Astrocyte of the spinal cord (primary cell): Measurements from ENCODE around the gene KCNG2.

Experiments used
- DNase-seq: peaks from one replicate; pipeline ENCODE4 v3.0.0; 2011; ENCODE audit warnings: low read depth, low spot score
- H3K4me3 ChIP-seq: 2 replicates; pipeline ENCODE4 v1.5.1; 2011; ENCODE audit warnings: low read depth, mild to moderate bottlenecking, low read length, moderate library complexity
- CTCF ChIP-seq: IDR thresholded peaks from 2 replicates; pipeline ENCODE4 v1.5.1; 2012; ENCODE audit warnings: low read depth, mild to moderate bottlenecking, low read length, inconsistent platforms
- in situ Hi-C: cut with HindIII; loops from 2 replicates; pipeline ENCODE4 v1.10.0; 2017; ENCODE audit warnings: low sequenced_read_pairs

The KCNG2 gene

GRCh38 chr18:79930020-79930642 lies 132.4 kb downstream of the KCNG2 start:
- no peak overlapping the region for H3K4me3 ChIP-seq
- peak; percentile 23 for DNase-seq
- no peak for TF ChIP-seq CTCF
- in situ Hi-C loops = no loop called here

GRCh38 chr18:79931475-79931874 lies 133.7 kb downstream of the KCNG2 start:
- DNase-seq = no peak
- no peak overlapping the region for H3K4me3 ChIP-seq
- TF ChIP-seq CTCF = no peak
- in situ Hi-C loops = no loop called here

- in situ Hi-C loops = no loop called here
These were observed 135.2 kb downstream of the KCNG2 start for GRCh38 chr18:79932907-79933306.

GRCh38 chr18:79933765-79934164 lies 136.0 kb downstream of the KCNG2 start:
- DNase-seq = peak; percentile 46
- in situ Hi-C loops = no loop called here
- H3K4me3 ChIP-seq = no peak overlapping the region
- TF ChIP-seq CTCF = peak; percentile 33

More at GRCh38 chr18:79932907-79933306, 135.2 kb downstream of the KCNG2 start:
- no peak overlapping the region for H3K4me3 ChIP-seq
- no peak for DNase-seq
- TF ChIP-seq CTCF = no peak

GRCh38 chr18:79934311-79935097 lies 136.8 kb downstream of the KCNG2 start:
- DNase-seq = no peak
- no peak overlapping the region for H3K4me3 ChIP-seq
- in situ Hi-C loops = no loop called here
- no peak for TF ChIP-seq CTCF

- H3K4me3 ChIP-seq = no peak overlapping the region
- DNase-seq = no peak
- TF ChIP-seq CTCF = no peak
- in situ Hi-C loops = no loop called here
These were observed 137.4 kb downstream of the KCNG2 start for GRCh38 chr18:79935098-79935480.
